Bone marrow (tissue), 2 donors: ENCODE results near the gene TGFBR2.

Experiments used
- DNase-seq, 2 donors: peaks; one replicate each; lab custom pipeline; 2025; lab: John Stamatoyannopoulos, UW

Gene TGFBR2

GRCh38 chr3:30673425-30674341 lies 67.3 kb downstream of the TGFBR2 start:
- no peak for DNase-seq

- no peak for DNase-seq
Observed at GRCh38 chr3:30675006-30675405, 68.6 kb downstream of the TGFBR2 start.

GRCh38 chr3:30675774-30676173 lies 69.4 kb downstream of the TGFBR2 start:
- DNase-seq, result no peak

- DNase-seq, result no peak
Observed at GRCh38 chr3:30676424-30677346, 70.3 kb downstream of the TGFBR2 start.

GRCh38 chr3:30677347-30677685 lies 70.9 kb downstream of the TGFBR2 start:
- no peak for DNase-seq

- DNase-seq, result no peak
Observed at GRCh38 chr3:30679045-30679444, 72.6 kb downstream of the TGFBR2 start.

- no peak for DNase-seq
Observed at GRCh38 chr3:30680789-30681648, 74.6 kb downstream of the TGFBR2 start.

GRCh38 chr3:30681649-30682211 lies 75.3 kb downstream of the TGFBR2 start:
- no peak for DNase-seq

- peak in 1 of 2 donors; percentile 28 for DNase-seq
Observed at GRCh38 chr3:30682434-30683155, 76.2 kb downstream of the TGFBR2 start.

GRCh38 chr3:30683769-30684168 lies 77.4 kb downstream of the TGFBR2 start:
- no peak for DNase-seq

GRCh38 chr3:30684356-30684755 lies 78.0 kb downstream of the TGFBR2 start:
- DNase-seq, result no peak

GRCh38 chr3:30685267-30685667 lies 78.9 kb downstream of the TGFBR2 start:
- no peak for DNase-seq

GRCh38 chr3:30686176-30686575 lies 79.8 kb downstream of the TGFBR2 start:
- DNase-seq, result no peak

- no peak for DNase-seq
Observed at GRCh38 chr3:30686799-30687198, 80.4 kb downstream of the TGFBR2 start.

GRCh38 chr3:30687930-30688570 lies 81.6 kb downstream of the TGFBR2 start:
- no peak for DNase-seq

- DNase-seq, result no peak
Observed at GRCh38 chr3:30688776-30689641, 82.6 kb downstream of the TGFBR2 start.

GRCh38 chr3:30690199-30690598 lies 83.8 kb downstream of the TGFBR2 start:
- DNase-seq, result no peak

- DNase-seq, result no peak
Observed at GRCh38 chr3:30691249-30691880, 85.0 kb downstream of the TGFBR2 start.

GRCh38 chr3:30691944-30692343 lies 85.5 kb downstream of the TGFBR2 start:
- no peak for DNase-seq
